ENCODE data around the gene P4HB. TPM values are rescaled to one million over a fixed set of nuclear protein-coding genes. Genes with fewer than 3 reads are reported as not detected.

Gene P4HB
- total and polyA plus RNA-seq, 2 of the 4 experiments (the other 2 are of a cell fraction): 599 to 932 TPM

GRCh38 chr17:81823820-81824550 lies 36.4 kb downstream of the P4HB start:
- Histone ChIP-seq H2BK120ac (ENCODE audit: low read depth, low read length) (no peak overlapping the region), H4K20me1 (ENCODE audit: insufficient read depth, low read length) (peaks cover 40% of the 10 kb centered on the region), H3K4me3 (ENCODE audit: insufficient read depth, low read depth, low read length) (no peak overlapping the region), H3K4me2 (ENCODE audit: low read depth, low read length) (no peak overlapping the region), H3K9ac (ENCODE audit: low read depth, low read length) (no peak overlapping the region), H3K4ac (ENCODE audit: low read depth, low read length) (no peak overlapping the region), H2BK5ac (ENCODE audit: low read depth, low read length, poor library complexity, severe bottlenecking) (no peak overlapping the region), H4K8ac (ENCODE audit: low read depth in 2 of 2, low read length in 2 of 2) (no peak overlapping the region), H3K18ac (ENCODE audit: low read depth, low read length) (no peak overlapping the region), H3K9me1 (ENCODE audit: insufficient read depth, low read length) (peaks cover 6% of the 10 kb centered on the region), H2AK9ac (replicated peaks; ENCODE audit: low read depth, low read length, poor library complexity) (no peak overlapping the region), H2BK15ac (ENCODE audit: low read depth, low read length) (no peak overlapping the region), H2AFZ (replicated peaks; ENCODE audit: low read length, poor library complexity) (no peak overlapping the region), H3K23ac (ENCODE audit: low read depth, low read length) (no peak overlapping the region), H3K79me1 (ENCODE audit: low read depth in 1 of 2, low read length in 2 of 2) (peaks cover 10 to 35% of the 10 kb centered on the region in 2 experiments; a peak in 3 of 4 replicates), H3K36me3 (ENCODE audit: control insufficient read depth, insufficient read depth, low read length) (peaks cover 14% of the 10 kb centered on the region), H4K5ac (ENCODE audit: low read depth, low read length) (no peak overlapping the region), H3K4me1 (ENCODE audit: control insufficient read depth, insufficient read depth, low read length) (no peaks in the 10 kb centered on the region), H3K56ac (ENCODE audit: extremely low read depth, insufficient read depth, low read length) (no peak overlapping the region), H3K27ac (ENCODE audit: insufficient read depth, low read length) (no peak overlapping the region), H2BK20ac (ENCODE audit: low read depth, low read length) (no peak overlapping the region), H2AK5ac (ENCODE audit: low read depth, low read length) (no peak overlapping the region), H3K14ac (replicated peaks; ENCODE audit: low read depth, low read length) (no peak overlapping the region), H3K27me3 (ENCODE audit: control insufficient read depth, insufficient read depth, low read length) (no peaks in the 10 kb centered on the region), H4K91ac (ENCODE audit: insufficient read depth, low read depth, low read length) (no peak overlapping the region), H3K9me3 (ENCODE audit: control insufficient read depth, insufficient read depth, low read length) (no peaks in the 10 kb centered on the region)
- in situ Hi-C loops (cut with MboI; ENCODE audit: low sequenced_read_pairs) (no loop called here), dilution Hi-C loops (cut with HindIII; ENCODE audit: low sequenced_read_pairs, unreplicated experiment) (no loop called here), intact Hi-C loops (cut with micrococcal nuclease) (no loop called here)
- 89% methylated on average over 21 of the region's 33 CpGs; no CpG with 5 or more reads in 1 of the 2 experiments for WGBS, 2 experiments (ENCODE audit: extremely low coverage in 2 of 2, insufficient read length in 1 of 2)
- ChIA-PET CTCF (no interaction called here), POLR2A (ENCODE audit: unreplicated experiment) (interaction anchor here (0.5 kb wide), 1 partner anchor 69 kb away, joined by 3 read pairs; no protein-coding TSS in a partner anchor)
- ATAC-seq (ENCODE audit: low read depth) (no peak), DNase-seq (no peak)
- TF ChIP-seq RAD21 (IDR thresholded peaks at IDR 0.05; ENCODE audit: low read length) (no peak), BHLHE40 (IDR thresholded peaks at IDR 0.05; ENCODE audit: low read depth, low read length) (no peak), RFX5 (IDR thresholded peaks at IDR 0.05; ENCODE audit: low read depth, low read length) (no peak), MAFK (IDR thresholded peaks at IDR 0.05; ENCODE audit: low read depth, low read length) (no peak), FOS (IDR thresholded peaks at IDR 0.05; ENCODE audit: low read depth, low read length) (no peak), POLR2A (IDR thresholded peaks at IDR 0.05; ENCODE audit: low read depth, low read length) (no peak), CHD1 (IDR thresholded peaks at IDR 0.05; ENCODE audit: low read depth, low read length) (no peak), CEBPB (IDR thresholded peaks at IDR 0.05; ENCODE audit: low read depth, low read length) (no peak)
- TF ChIP-seq, protein P1, sequence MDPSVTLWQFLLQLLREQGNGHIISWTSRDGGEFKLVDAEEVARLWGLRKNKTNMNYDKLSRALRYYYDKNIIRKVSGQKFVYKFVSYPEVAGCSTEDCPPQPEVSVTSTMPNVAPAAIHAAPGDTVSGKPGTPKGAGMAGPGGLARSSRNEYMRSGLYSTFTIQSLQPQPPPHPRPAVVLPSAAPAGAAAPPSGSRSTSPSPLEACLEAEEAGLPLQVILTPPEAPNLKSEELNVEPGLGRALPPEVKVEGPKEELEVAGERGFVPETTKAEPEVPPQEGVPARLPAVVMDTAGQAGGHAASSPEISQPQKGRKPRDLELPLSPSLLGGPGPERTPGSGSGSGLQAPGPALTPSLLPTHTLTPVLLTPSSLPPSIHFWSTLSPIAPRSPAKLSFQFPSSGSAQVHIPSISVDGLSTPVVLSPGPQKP (IDR thresholded peaks at IDR 0.05; ENCODE audit: borderline replicate concordance, low read depth, low read length): no peak
- TF ChIP-seq, protein P2, sequence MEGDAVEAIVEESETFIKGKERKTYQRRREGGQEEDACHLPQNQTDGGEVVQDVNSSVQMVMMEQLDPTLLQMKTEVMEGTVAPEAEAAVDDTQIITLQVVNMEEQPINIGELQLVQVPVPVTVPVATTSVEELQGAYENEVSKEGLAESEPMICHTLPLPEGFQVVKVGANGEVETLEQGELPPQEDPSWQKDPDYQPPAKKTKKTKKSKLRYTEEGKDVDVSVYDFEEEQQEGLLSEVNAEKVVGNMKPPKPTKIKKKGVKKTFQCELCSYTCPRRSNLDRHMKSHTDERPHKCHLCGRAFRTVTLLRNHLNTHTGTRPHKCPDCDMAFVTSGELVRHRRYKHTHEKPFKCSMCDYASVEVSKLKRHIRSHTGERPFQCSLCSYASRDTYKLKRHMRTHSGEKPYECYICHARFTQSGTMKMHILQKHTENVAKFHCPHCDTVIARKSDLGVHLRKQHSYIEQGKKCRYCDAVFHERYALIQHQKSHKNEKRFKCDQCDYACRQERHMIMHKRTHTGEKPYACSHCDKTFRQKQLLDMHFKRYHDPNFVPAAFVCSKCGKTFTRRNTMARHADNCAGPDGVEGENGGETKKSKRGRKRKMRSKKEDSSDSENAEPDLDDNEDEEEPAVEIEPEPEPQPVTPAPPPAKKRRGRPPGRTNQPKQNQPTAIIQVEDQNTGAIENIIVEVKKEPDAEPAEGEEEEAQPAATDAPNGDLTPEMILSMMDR (conservative IDR thresholded peaks at IDR 0.05; ENCODE audit: low read depth, low read length): no peak
- no TSS peak for BruUV-seq (replicated peaks)
